Measurements from ENCODE around the gene SETDB2. TPM values are rescaled to one million over a fixed set of nuclear protein-coding genes. Genes with fewer than 3 reads are reported as not detected.

The SETDB2 gene
- polyA plus RNA-seq, 1 donor from 2014 or later = 14.6 TPM

GRCh38 chr13:49464621-49465325 lies 20.7 kb downstream of the SETDB2 start:
- Histone ChIP-seq H3K9ac (ENCODE audit: low read length) (no peak overlapping the region), H3K27me3 (ENCODE audit: insufficient read depth, low read depth, low read length) (no peaks in the 10 kb centered on the region), H3K4me3 (ENCODE audit: low read length) (no peak overlapping the region), H3K27ac (ENCODE audit: low read length) (no peak overlapping the region), H2AFZ (ENCODE audit: low read depth, low read length) (no peak overlapping the region), H3K36me3 (ENCODE audit: insufficient read depth, low read length) (peaks cover 16% of the 10 kb centered on the region), H3F3A (ENCODE audit: insufficient read depth, low read length, poor library complexity, severe bottlenecking) (no peaks in the 10 kb centered on the region), H3K4me2 (ENCODE audit: low read length) (no peak overlapping the region), H3K9me2 (ENCODE audit: insufficient read depth, low read length) (no peaks in the 10 kb centered on the region), H3K79me2 (replicated peaks; ENCODE audit: insufficient read depth, low read length) (no peaks in the 10 kb centered on the region), H3K9me3 (ENCODE audit: low read length) (no peaks in the 10 kb centered on the region), H4K20me1 (ENCODE audit: insufficient read depth) (no peaks in the 10 kb centered on the region)
- TF ChIP-seq MXI1 (conservative IDR thresholded peaks at IDR 0.05; ENCODE audit: poor library complexity, severe bottlenecking) = no peak
- no peak for TF ChIP-seq EZH2 (IDR thresholded peaks at IDR 0.05; ENCODE audit: borderline replicate concordance, insufficient read depth, low read length, poor library complexity, severe bottlenecking)
- TF ChIP-seq POLR2AphosphoS5 (IDR thresholded peaks at IDR 0.05) = no peak
- no peak for TF ChIP-seq EP300 (conservative IDR thresholded peaks at IDR 0.05; ENCODE audit: poor library complexity, severe bottlenecking)
- no peak for TF ChIP-seq RAD21 (conservative IDR thresholded peaks at IDR 0.05)
- TF ChIP-seq, protein P1, sequence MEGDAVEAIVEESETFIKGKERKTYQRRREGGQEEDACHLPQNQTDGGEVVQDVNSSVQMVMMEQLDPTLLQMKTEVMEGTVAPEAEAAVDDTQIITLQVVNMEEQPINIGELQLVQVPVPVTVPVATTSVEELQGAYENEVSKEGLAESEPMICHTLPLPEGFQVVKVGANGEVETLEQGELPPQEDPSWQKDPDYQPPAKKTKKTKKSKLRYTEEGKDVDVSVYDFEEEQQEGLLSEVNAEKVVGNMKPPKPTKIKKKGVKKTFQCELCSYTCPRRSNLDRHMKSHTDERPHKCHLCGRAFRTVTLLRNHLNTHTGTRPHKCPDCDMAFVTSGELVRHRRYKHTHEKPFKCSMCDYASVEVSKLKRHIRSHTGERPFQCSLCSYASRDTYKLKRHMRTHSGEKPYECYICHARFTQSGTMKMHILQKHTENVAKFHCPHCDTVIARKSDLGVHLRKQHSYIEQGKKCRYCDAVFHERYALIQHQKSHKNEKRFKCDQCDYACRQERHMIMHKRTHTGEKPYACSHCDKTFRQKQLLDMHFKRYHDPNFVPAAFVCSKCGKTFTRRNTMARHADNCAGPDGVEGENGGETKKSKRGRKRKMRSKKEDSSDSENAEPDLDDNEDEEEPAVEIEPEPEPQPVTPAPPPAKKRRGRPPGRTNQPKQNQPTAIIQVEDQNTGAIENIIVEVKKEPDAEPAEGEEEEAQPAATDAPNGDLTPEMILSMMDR (IDR thresholded peaks at IDR 0.05; ENCODE audit: poor library complexity, severe bottlenecking) = no peak

- Histone ChIP-seq H3K9ac (ENCODE audit: low read length) (no peak overlapping the region), H3K4me2 (ENCODE audit: low read length) (no peak overlapping the region), H3F3A (ENCODE audit: insufficient read depth, low read length, poor library complexity, severe bottlenecking) (no peaks in the 10 kb centered on the region), H3K9me2 (ENCODE audit: insufficient read depth, low read length) (no peaks in the 10 kb centered on the region), H3K9me3 (ENCODE audit: low read length) (no peaks in the 10 kb centered on the region), H3K27me3 (ENCODE audit: insufficient read depth, low read depth, low read length) (no peaks in the 10 kb centered on the region), H3K36me3 (ENCODE audit: insufficient read depth, low read length) (peaks cover 16% of the 10 kb centered on the region), H3K4me3 (ENCODE audit: low read length) (no peak overlapping the region), H3K79me2 (replicated peaks; ENCODE audit: insufficient read depth, low read length) (no peaks in the 10 kb centered on the region), H2AFZ (ENCODE audit: low read depth, low read length) (no peak overlapping the region), H3K27ac (ENCODE audit: low read length) (no peak overlapping the region), H4K20me1 (ENCODE audit: insufficient read depth) (no peaks in the 10 kb centered on the region)
- TF ChIP-seq, protein P1 (IDR thresholded peaks at IDR 0.05; ENCODE audit: poor library complexity, severe bottlenecking) = no peak
- TF ChIP-seq EP300 (conservative IDR thresholded peaks at IDR 0.05; ENCODE audit: poor library complexity, severe bottlenecking) = no peak
- TF ChIP-seq SMC3 (conservative IDR thresholded peaks at IDR 0.05; ENCODE audit: poor library complexity) = no peak
- no peak for TF ChIP-seq MXI1 (conservative IDR thresholded peaks at IDR 0.05; ENCODE audit: poor library complexity, severe bottlenecking)
- TF ChIP-seq, protein P2, sequence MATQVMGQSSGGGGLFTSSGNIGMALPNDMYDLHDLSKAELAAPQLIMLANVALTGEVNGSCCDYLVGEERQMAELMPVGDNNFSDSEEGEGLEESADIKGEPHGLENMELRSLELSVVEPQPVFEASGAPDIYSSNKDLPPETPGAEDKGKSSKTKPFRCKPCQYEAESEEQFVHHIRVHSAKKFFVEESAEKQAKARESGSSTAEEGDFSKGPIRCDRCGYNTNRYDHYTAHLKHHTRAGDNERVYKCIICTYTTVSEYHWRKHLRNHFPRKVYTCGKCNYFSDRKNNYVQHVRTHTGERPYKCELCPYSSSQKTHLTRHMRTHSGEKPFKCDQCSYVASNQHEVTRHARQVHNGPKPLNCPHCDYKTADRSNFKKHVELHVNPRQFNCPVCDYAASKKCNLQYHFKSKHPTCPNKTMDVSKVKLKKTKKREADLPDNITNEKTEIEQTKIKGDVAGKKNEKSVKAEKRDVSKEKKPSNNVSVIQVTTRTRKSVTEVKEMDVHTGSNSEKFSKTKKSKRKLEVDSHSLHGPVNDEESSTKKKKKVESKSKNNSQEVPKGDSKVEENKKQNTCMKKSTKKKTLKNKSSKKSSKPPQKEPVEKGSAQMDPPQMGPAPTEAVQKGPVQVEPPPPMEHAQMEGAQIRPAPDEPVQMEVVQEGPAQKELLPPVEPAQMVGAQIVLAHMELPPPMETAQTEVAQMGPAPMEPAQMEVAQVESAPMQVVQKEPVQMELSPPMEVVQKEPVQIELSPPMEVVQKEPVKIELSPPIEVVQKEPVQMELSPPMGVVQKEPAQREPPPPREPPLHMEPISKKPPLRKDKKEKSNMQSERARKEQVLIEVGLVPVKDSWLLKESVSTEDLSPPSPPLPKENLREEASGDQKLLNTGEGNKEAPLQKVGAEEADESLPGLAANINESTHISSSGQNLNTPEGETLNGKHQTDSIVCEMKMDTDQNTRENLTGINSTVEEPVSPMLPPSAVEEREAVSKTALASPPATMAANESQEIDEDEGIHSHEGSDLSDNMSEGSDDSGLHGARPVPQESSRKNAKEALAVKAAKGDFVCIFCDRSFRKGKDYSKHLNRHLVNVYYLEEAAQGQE (IDR thresholded peaks at IDR 0.05; ENCODE audit: borderline replicate concordance) = no peak
- no peak for TF ChIP-seq EZH2 (IDR thresholded peaks at IDR 0.05; ENCODE audit: borderline replicate concordance, insufficient read depth, low read length, poor library complexity, severe bottlenecking)
- no peak for TF ChIP-seq RAD21 (conservative IDR thresholded peaks at IDR 0.05)
These were observed 22.3 kb downstream of the SETDB2 start for GRCh38 chr13:49466292-49466838.
